Ecto neural progenitor cell (in vitro differentiated cells): ENCODE data around the gene SP2.

Experiments
- DNase-seq: peaks from one replicate; pipeline ENCODE4 v3.0.0-alpha.2; 2018; ENCODE audit warnings: low spot score

The SP2 gene

DNA sequence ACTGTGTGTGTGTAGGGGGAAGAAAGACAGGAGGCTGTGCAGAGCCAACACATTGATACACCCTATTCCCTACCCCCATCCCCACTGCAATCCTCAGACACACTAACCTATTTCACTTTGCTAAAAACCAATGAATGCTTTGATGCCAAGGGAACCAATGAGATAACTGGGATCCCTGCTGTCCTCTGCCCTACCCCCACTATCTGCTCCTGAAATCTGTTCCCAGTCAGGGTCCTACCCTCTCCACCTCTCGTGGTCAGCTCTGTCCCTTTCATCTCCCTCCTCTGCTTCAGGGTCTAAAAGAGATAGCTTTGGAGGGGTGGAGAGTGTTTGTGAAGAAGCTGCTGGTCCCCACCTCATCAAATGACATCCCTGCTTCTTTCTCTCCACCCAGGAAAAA lies 26.0 kb upstream of the SP2 start:
- no peak for DNase-seq

DNA sequence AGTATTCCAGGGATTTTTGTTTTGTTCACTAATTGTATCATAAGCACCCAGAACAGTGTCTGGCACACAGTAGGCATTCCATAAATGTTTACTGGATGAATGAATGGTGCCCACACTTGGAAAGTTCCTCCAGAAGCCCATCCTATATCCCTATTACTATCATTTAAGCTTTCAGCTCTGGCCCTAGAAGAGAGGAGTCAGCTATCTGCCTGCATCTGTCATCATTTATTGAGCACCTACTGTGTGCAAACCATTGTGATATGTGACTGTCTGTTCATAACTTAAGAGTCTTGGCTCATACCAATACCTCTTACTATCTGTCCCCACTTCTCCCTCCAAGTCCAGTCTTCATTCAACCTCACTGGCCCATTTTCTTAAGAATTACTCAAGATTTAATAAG lies 25.0 kb upstream of the SP2 start:
- DNase-seq = no peak

- peak; percentile 77 for DNase-seq
These were observed 23.9 kb upstream of the SP2 start for GRCh38 chr17:47872019-47872650.

DNA sequence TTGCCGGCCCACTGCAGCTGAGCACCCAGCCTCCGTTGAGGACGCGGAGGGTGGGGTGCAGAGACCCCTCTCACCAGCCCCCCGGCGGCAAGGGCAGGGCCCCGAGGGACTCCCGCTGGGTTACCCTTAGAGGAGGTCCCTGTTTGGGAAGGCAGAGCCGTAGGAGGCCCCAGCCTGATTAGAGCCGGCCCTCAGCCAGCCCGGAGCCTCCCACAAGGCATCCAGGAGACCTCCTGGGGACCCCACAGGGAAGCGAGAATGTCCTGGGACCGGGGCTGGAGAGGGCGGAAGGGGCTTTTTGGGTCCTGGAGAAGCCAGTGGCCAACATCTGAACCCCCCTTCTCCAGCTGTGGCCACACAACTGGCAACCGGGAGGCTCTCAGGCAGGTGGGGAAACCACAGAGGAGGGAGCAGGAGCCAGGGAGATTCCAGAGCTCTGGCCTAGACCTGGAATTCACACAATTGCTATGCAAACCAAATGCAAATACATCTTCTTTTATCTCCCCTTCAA lies 23.3 kb upstream of the SP2 start:
- DNase-seq = peak; percentile 66

DNA sequence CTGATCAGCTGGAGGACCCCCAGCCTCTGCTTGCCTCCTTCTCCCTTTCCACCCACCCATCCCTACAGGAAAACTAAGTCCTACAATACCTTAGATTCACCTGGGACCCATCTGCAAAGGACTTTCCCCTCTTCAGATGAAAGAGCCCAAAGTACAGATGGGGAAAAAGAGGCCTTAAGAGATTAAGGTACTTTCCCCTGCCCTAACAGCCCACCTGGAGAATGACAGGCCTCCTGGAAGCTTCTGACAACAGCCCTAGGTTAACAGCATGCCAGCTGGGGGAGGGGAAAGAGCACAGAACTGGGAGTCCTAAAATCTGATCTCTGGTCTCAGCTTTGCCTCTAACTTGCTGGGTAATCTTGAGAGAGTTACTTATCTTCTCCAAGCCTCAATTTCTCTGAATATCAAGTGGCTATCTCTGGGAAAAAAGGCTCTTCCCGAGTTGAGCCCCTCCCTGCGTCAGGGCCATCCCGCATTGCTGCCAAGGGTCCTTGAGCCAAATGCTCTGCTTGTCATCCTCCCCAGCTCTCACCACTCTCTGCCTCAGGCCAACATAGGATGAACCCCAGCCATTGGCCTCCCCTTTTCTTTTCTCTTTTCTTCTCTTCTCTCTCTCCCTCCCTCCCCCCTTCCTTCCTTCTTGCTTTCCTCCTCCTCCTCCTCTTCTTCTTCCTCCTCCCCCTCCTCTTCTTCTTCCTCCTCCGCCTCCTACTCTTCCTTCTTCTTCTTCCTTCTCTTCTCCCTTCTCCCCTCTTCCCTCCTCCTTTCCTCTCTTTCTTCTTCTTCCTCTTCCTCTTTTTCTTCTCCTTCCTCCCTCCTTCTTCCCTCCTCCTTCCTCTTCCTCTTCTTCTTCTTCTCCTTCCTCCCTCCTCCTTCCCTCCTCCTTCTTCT lies 22.6 kb upstream of the SP2 start:
- no peak for DNase-seq

- no peak for DNase-seq
These were observed 20.7 kb upstream of the SP2 start for GRCh38 chr17:47875011-47875985.

- no peak for DNase-seq
These were observed 18.5 kb upstream of the SP2 start for GRCh38 chr17:47877368-47878034.

DNA sequence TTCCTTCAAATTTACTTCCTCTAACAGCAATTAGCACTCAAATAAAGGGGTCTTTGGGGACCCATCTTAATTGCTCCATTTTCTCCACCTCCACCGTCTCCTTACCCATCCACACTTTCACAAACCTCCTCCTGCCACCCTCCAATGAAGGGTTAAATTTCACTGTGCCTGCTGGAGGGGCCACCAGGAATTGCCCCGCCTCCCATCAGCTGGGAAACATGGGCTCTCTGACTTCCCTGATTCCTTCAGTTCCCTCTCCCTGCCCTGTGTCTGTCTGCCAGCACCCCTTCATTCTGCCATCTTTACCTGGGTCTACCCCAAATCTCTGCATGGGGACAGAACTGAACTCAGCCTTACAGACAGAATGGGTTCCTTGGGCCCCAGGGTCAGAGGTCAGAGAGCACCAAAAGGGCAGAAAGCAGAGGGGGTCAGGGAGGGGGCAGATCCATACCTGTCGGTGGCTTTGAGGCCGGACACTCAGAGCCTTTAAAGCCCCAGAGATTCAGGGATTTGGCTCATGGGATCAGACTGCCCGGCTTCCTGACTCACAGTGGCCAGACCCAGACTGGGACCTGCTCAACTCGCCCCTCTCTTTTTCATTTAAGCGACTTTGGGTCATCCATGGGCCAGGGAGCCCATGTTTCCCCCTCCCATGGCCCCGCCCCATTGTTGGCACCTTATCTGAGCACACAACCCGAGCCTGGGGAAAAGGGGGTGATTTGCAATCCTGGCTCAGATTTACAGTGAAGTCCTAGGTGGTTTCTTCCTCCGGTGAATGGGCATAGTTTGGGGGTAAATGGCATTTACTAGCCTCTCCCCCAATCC lies 17.6 kb upstream of the SP2 start:
- no peak for DNase-seq

DNA sequence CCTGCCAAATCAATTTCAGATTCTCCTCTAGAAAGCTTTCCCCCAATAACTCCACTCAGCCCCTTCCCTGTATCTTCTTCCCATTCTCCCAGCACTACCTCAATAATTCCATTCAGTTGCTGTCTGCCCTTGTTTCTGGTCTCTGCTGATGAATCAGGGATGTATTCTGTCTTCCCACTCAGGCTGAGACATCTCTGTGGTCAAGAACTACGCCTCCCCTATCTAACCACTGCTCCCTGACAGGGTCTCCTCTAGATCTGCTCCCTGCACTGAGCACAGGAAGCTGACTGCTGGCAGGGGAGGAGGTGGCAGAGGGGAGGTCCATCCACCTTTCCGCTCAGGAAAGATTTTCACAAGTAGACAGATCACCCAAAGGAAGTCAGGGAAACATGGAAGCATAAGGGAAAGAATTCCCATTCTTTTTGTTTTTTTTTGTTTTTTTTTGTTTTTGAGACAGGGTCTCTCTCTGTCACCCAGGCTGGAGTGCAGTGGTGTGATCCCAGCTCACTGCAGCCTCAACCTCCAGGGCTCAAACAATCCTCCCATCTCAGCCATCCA lies 16.9 kb upstream of the SP2 start:
- DNase-seq = no peak

DNA sequence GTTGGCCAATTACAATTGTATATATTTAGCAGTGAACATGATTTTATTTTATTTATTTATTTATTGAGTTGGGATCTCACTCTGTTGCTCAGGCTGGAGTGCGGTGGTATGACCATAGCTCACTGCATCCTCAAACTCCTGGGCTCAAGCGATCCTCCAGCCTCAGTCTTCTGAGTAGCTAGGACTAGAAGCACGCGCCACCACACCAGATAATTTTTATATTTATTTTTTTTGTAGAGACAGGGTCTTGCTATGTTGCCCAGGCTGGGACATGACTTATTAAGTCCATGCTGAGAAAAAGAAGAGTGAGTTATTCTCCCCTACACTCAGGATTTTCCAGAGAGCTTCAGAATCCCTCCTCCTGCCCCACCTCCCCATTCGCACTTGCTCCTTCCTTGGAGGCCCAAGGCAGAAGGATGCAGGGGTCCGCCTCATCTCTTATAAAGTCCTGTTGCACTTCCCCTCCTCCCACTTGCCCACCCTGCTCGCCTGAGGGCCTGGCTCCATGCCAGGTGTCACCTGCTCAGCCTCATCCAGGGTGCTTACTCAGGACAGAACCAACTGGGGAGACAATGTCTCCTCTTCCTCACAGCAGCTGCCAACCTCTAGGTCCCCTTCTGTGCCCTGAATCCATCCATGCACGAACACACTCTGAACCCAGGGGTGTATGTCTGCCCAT lies 16.1 kb upstream of the SP2 start:
- no peak for DNase-seq

- DNase-seq = no peak
These were observed 13.8 kb upstream of the SP2 start for GRCh38 chr17:47882247-47882646.

DNA sequence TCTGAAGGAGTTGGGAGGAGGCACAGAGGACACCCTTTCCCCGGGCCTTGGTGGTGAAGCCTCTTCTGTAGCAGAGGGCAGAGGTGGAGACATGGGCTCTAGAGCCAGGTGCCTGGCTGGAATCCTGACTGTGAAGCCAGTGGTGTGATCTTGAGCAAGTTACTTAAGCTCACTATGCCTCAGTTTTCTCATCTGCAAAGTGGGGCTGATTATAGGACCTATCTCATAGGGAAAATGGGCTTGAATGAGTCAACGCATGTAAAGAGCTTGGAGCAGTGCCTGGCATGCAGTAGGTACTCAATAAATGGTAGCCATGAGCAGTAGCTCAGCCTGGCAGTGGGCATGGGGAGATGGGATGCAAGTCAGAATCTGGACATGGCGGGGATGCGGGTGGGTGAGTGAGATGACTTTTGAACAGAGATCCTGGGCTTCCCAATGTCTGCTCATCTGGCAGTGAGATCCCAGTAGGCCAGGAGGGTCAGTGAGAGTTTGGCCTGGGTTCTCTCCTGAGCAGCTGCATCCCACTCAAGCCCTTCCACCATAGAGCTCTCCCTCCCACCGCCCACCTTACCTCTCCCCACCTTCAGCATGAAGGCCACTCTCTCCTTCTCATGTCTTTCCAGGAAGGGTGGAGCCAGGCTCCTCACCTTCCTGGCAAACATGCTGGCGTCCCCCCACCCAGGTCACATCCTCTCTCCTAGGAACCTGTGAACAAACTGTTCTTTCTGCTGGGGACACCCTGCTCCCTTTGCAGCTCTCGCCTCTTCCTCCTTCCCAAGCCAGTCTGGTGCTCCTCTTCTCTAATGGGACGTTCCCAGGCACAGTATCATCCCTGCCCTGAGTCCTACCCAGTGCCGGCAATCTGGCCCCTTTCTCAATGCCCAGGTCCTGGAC lies 13.1 kb upstream of the SP2 start:
- DNase-seq = no peak

- DNase-seq = no peak
These were observed 12.2 kb upstream of the SP2 start for GRCh38 chr17:47883589-47884426.

GRCh38 chr17:47884427-47884740 lies 11.7 kb upstream of the SP2 start:
- DNase-seq = no peak

GRCh38 chr17:47884905-47885730 lies 10.9 kb upstream of the SP2 start:
- DNase-seq = peak; percentile 56

DNA sequence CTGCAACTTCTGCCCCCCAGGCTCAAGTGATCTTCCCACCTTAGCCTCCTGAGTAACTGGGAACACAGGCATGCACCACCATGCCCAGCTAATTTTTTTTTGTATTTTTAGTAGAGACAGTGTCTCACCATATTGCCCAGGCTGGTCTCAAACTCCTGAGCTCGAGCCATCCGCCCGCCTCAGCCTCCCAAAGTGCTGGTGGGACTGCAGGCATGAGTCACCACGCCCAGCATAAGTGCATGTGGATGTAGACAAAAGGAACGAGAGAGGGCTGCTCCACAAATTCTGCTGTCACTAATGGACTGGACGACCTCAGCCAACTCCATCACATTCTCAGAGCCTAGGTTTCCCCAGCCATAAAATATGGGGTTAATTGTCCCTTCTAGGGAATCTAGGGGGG lies 7.7 kb upstream of the SP2 start:
- DNase-seq = peak; percentile 43
